ENCODE measurements around the gene MRPL32. TPM values are rescaled to one million over a fixed set of nuclear protein-coding genes. Genes with fewer than 3 reads are reported as not detected.

MRPL32 gene
- total RNA-seq, 1 donor, result 35.5 TPM

DNA sequence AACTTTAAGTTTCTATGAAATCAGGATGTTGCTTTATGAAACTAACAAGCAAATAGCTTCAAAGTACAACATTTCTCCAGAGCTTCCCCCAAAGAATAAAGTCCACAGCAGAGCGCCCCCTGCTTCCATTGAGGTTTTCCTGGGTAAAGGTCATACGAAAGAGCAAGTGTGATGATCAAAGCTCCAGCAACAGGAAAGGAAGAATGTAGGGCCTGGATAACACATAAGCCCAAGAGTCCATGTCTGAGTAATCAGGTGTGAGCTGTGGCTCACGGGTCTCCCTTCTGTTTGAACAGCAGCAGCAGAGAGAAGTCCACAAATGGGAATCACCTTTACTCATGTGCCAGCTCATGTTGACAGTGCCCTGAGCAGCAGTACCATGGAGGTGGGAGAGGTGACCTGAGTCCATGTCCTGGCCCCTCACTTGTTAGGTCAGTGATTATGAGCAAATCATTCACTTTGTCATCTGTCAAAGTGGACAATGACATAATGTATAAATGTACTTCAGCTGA lies 50.5 kb downstream of the MRPL32 start:
- Histone ChIP-seq H3K27ac (ENCODE audit: low read depth, low read length) (no peak overlapping the region), H3K9me3 (ENCODE audit: low read depth, low read length) (no peaks in the 10 kb centered on the region), H4K20me1 (ENCODE audit: insufficient read depth, low read length) (no peaks in the 10 kb centered on the region), H3K79me2 (ENCODE audit: insufficient read depth, low read length) (no peaks in the 10 kb centered on the region), H3K36me3 (ENCODE audit: insufficient read depth, low read length) (no peaks in the 10 kb centered on the region), H3K27me3 (ENCODE audit: insufficient read depth, low read length) (peaks cover 3% of the 10 kb centered on the region), H3K4me3 (ENCODE audit: insufficient read depth, low read length) (no peak overlapping the region), H2AFZ (ENCODE audit: low read length) (no peak overlapping the region), H3K4me2 (ENCODE audit: insufficient read depth, low read length) (no peak overlapping the region), H3K4me1 (ENCODE audit: insufficient read depth, low read length) (no peaks in the 10 kb centered on the region)
- no peak for DNase-seq (ENCODE audit: insufficient read length, low spot score, missing footprints)
- TF ChIP-seq, protein P1, sequence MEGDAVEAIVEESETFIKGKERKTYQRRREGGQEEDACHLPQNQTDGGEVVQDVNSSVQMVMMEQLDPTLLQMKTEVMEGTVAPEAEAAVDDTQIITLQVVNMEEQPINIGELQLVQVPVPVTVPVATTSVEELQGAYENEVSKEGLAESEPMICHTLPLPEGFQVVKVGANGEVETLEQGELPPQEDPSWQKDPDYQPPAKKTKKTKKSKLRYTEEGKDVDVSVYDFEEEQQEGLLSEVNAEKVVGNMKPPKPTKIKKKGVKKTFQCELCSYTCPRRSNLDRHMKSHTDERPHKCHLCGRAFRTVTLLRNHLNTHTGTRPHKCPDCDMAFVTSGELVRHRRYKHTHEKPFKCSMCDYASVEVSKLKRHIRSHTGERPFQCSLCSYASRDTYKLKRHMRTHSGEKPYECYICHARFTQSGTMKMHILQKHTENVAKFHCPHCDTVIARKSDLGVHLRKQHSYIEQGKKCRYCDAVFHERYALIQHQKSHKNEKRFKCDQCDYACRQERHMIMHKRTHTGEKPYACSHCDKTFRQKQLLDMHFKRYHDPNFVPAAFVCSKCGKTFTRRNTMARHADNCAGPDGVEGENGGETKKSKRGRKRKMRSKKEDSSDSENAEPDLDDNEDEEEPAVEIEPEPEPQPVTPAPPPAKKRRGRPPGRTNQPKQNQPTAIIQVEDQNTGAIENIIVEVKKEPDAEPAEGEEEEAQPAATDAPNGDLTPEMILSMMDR (IDR thresholded peaks at IDR 0.05; ENCODE audit: extremely low read depth, low read depth, low read length), result no peak

DNA sequence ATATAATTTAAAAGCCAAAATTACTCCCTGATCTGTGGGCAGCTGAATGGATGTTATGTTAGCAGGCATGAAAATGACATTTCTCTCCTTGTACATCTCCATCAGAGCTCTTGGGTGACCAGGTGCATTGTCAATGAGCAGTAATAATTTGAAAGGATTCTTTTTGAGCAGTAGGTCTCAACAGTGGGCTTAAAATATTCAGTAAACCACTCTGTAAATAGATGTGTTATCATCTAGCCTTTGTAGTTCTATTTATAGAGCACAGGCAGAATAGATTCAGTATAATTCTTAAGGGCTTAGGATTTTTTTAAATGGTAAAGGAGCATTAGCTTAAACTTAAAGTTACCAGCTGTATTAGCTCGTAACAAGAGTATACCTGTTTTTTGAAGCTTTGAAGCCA lies 52.0 kb downstream of the MRPL32 start:
- H3K4me3 ChIP-seq (ENCODE audit: insufficient read depth, low read length), result no peak overlapping the region
- no peaks in the 10 kb centered on the region for H3K9me3 ChIP-seq (ENCODE audit: low read depth, low read length)
- no peaks in the 10 kb centered on the region for H4K20me1 ChIP-seq (ENCODE audit: insufficient read depth, low read length)
- no peaks in the 10 kb centered on the region for H3K4me1 ChIP-seq (ENCODE audit: insufficient read depth, low read length)
- no peak overlapping the region for H3K27ac ChIP-seq (ENCODE audit: low read depth, low read length)
- TF ChIP-seq, protein P1 (IDR thresholded peaks at IDR 0.05; ENCODE audit: extremely low read depth, low read depth, low read length), result no peak
- DNase-seq (ENCODE audit: insufficient read length, low spot score, missing footprints), result no peak
- H3K27me3 ChIP-seq (ENCODE audit: insufficient read depth, low read length), result peaks cover 9% of the 10 kb centered on the region
- H3K36me3 ChIP-seq (ENCODE audit: insufficient read depth, low read length), result no peaks in the 10 kb centered on the region
- no peak overlapping the region for H2AFZ ChIP-seq (ENCODE audit: low read length)
- no peak overlapping the region for H3K4me2 ChIP-seq (ENCODE audit: insufficient read depth, low read length)
- H3K79me2 ChIP-seq (ENCODE audit: insufficient read depth, low read length), result no peaks in the 10 kb centered on the region

DNA sequence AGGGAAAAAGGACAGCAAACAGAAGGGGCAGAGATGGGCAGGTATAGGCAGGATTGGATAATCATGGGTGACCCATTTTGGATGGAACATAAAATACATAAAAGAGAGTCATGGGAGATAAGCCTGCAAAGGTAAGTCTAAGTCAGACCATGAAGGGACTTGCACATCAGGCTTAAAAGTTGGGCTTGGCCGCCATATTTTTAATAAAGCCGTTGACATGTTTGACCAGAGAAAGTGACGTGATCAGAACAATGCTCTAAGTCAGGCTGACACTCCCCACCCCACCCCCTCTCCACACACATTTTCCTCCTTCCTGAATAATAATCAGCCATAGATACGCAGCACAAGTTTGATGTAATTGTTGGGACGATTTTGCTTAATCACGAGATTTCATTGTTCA lies 54.0 kb downstream of the MRPL32 start:
- Histone ChIP-seq H3K27ac (ENCODE audit: low read depth, low read length) (no peak overlapping the region), H3K4me2 (ENCODE audit: insufficient read depth, low read length) (no peak overlapping the region), H3K27me3 (ENCODE audit: insufficient read depth, low read length) (peaks cover 12% of the 10 kb centered on the region), H2AFZ (ENCODE audit: low read length) (no peak overlapping the region), H3K79me2 (ENCODE audit: insufficient read depth, low read length) (no peaks in the 10 kb centered on the region), H3K9me3 (ENCODE audit: low read depth, low read length) (no peaks in the 10 kb centered on the region), H3K4me3 (ENCODE audit: insufficient read depth, low read length) (no peak overlapping the region), H3K4me1 (ENCODE audit: insufficient read depth, low read length) (no peaks in the 10 kb centered on the region), H4K20me1 (ENCODE audit: insufficient read depth, low read length) (no peaks in the 10 kb centered on the region), H3K36me3 (ENCODE audit: insufficient read depth, low read length) (no peaks in the 10 kb centered on the region)
- TF ChIP-seq, protein P1 (IDR thresholded peaks at IDR 0.05; ENCODE audit: extremely low read depth, low read depth, low read length), result no peak
- no peak for DNase-seq (ENCODE audit: insufficient read length, low spot score, missing footprints)

- Histone ChIP-seq H3K27ac (ENCODE audit: low read depth, low read length) (no peak overlapping the region), H3K27me3 (ENCODE audit: insufficient read depth, low read length) (peaks cover 12% of the 10 kb centered on the region), H4K20me1 (ENCODE audit: insufficient read depth, low read length) (no peaks in the 10 kb centered on the region), H3K4me3 (ENCODE audit: insufficient read depth, low read length) (no peak overlapping the region), H3K36me3 (ENCODE audit: insufficient read depth, low read length) (no peaks in the 10 kb centered on the region), H2AFZ (ENCODE audit: low read length) (no peak overlapping the region), H3K4me1 (ENCODE audit: insufficient read depth, low read length) (no peaks in the 10 kb centered on the region), H3K4me2 (ENCODE audit: insufficient read depth, low read length) (no peak overlapping the region), H3K79me2 (ENCODE audit: insufficient read depth, low read length) (no peaks in the 10 kb centered on the region), H3K9me3 (ENCODE audit: low read depth, low read length) (no peaks in the 10 kb centered on the region)
- TF ChIP-seq, protein P1 (IDR thresholded peaks at IDR 0.05; ENCODE audit: extremely low read depth, low read depth, low read length), result no peak
- DNase-seq (ENCODE audit: insufficient read length, low spot score, missing footprints), result no peak
Observed at GRCh38 chr7:42986781-42987248, 54.6 kb downstream of the MRPL32 start.

Other genes with a start within 250 kb of the MRPL32 start
- gene C7orf25, start 20.3 kb upstream of the MRPL32 start, total RNA-seq, result 8.0 and 8.7 TPM in 2 replicates
- gene PSMA2, start 202 bp upstream of the MRPL32 start, total RNA-seq, result 50.3 and 59.2 TPM in 2 replicates
- gene HECW1, start 180.3 kb downstream of the MRPL32 start, total RNA-seq, result 2.9 and 6.5 TPM in 2 replicates